ENCODE data around the gene NXPH1.

- TF ChIP-seq CTCF (IDR thresholded peaks at IDR 0.05) (no peak), POLR2AphosphoS5 (IDR thresholded peaks at IDR 0.05) (no peak), EP300 (IDR thresholded peaks at IDR 0.05) (no peak), POLR2A (IDR thresholded peaks at IDR 0.05) (no peak)
Observed at GRCh38 chr7:8480527-8480926, 47.1 kb downstream of the NXPH1 start.
